ENCODE results near the gene ZNF697.
"Not testable (repeated sequence)": the region's sequence is repeated elsewhere in the genome, so short reads cannot be mapped to it uniquely, and the experiment has no call there.

The ZNF697 gene

DNA sequence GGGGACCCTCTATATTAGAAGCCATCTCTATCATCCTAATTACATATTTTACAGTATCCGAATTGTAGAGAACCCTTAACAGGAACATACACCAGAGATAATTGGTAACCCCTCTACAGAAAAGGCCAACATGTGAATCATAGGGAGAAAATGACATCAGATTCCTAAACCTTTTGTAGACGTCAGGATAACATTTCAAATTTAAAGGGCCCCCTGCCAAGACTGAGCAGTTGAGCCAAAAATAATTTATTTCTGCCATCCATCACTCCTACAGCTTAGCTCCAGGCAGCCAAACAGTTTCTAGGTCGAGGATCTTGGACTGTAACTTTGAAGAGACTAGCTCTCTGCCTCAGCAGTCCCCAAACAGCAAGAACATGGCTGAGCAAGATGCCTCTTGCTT is 21.2 kb downstream of the ZNF697 start:
- no peak for DNase-seq

DNA sequence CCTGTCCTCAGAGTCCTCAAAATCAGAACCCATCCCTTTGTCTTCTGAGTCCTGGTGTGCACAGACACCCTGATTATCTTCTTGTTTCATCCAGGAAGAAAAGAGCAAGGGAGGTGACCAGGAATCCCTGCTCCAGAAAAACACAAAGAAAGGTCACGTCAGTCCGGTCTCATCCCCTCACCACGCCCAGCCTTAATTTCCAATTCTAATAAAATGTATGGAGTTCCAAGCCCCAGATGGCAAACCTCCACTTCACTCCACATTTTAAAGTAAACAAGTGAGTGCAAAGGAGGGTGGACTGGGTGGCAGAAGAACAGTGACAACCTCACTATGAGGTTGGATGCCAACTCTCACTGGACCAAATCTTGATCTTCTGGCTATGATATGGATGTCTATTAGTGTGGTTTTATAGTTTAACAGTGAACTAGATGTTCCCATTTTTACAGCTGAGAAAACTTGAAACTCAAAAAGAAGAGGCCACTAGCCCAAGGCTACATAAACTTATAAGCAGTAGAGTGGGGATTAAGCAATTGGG is 22.0 kb downstream of the ZNF697 start:
- DNase-seq: no peak

DNA sequence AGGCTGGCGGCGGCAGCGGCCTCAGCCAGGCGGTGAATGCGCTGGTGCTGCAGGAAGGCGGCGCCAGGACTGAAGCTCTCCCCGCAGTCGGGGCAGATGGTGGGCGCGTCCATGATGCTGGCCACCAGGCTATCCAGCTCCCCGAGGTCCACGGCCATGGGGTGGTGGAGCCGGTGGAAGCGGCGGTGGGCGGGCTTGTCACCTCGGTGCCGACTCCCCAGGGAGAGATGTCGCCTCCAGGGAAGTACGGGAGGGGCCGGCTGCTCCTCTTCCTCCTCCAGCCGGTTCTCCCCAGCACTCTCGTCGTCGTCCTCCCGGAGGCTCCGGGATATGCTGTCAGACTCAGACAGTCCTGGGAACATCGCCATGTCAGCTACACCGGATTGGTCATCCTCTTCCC is 24.4 kb downstream of the ZNF697 start:
- no peak for DNase-seq

DNA sequence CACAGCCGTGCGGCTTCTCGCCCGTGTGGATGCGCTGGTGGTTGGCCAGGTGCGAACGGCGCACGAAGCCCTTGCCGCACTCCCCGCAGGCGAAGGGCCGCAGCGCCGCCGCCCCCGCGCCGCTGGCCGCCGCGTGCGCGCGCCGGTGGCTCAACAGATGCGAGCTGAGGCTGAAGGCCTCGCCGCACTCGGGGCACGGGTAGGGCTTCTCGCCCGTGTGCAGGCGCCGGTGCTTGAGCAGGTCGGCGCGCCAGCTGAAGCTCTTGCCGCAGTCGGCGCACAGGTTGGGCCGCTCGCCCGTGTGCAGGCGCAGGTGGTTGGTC is 24.9 kb downstream of the ZNF697 start:
- DNase-seq: no peak

DNA sequence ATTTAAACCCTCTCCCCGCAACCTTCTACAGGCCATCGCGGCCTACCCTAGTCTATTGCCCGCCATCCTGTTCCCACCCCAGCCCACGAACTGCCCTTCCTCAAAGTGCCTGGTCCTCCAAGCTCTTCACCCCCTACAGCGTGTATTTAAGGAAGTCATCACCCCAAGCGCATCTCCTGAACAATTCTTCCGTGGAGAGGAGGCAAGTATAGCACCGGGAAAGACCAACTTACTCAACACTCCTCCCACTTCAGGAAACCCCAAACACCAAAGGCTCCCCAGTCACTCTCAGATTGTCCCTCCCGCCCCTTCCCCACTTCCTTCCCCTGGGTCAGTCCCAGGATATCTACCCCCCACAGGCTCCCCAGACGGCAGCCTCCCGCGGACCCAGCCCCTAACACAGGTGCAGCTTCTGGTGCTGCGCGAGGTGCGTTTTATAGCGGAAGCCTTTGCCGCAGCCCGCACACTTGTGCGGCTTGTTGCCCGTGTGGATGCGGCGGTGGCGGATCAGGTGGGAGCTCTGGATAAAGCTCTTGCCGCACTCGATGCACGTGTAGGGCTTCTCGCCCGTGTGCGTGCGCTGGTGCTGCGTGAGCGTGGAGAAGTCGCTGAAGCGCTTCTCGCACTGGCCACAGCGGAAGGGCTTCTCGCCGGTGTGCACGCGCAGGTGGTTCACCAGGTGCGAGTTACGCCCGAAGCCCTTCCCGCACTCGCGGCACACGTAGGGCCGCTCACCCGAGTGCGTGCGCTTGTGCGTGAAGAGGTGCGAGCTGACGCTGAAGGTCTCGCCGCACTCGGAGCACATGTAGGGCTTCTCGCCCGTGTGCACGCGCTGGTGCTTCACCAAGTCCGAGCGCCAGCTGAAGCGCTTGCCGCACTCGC is 25.5 kb downstream of the ZNF697 start:
- no peak for DNase-seq

DNA sequence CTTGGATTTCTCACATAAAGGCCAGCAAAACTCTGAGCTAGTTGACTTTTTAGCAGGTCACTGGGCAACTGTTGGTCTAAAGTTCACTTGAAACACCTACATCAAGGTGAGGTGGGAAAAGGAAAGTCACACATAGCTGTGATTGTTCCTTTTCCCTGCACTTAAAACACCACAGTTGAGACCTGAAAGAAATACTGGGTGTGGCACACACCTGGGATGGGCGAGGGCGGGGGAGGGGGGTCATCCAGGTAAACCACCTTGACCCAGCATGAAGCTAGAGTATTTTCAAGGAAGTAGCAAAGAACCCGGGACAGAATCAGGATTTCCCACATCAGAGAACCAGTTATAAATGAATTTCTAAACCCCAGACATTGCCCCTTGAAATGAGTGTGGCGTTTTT is 26.4 kb downstream of the ZNF697 start:
- DNase-seq: no peak

DNA sequence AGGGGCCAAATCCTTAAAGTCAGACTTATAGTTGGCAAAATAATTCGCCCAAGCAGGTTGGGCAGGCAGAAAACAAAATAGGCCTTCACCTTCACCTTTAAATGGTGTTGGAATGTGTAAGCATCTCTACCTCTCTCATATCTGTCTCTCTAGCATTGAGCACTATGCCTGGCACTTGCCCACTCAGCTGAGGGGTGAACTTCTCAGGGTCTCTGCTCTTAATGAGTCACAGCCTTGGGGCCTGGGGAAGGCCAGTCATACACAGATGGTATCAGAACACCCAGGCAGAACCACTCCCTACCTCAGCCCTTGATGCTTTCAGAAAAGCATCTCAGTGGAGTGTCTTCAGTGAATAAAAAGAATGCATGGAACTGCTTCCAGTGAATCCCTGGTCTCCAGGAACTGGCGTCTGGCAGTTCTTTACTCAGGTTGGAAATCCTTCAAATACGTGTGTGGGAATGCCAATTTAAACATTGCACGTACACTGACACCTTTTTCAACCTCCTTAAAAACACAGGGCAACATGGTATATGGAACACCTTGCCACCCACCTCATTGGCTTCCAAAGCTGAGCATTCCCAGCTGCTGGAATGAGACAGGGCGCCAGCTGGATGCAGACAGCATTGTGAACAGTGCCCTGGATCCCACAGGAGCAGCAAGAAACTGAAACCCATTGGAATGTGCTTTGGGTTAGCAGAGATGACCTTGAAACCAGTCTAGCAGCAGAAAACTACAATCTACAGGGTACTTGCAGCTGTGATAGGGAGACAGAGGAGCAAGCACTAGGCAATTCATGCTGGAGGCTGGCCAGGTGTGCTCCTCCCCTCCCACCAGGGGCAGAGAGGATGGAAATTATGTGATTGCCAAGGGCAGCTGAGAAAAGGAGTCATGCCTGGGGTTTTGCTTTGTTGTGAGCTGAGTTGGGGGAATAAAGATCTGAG is 30.0 kb downstream of the ZNF697 start:
- DNase-seq: peak; percentile 33

DNA sequence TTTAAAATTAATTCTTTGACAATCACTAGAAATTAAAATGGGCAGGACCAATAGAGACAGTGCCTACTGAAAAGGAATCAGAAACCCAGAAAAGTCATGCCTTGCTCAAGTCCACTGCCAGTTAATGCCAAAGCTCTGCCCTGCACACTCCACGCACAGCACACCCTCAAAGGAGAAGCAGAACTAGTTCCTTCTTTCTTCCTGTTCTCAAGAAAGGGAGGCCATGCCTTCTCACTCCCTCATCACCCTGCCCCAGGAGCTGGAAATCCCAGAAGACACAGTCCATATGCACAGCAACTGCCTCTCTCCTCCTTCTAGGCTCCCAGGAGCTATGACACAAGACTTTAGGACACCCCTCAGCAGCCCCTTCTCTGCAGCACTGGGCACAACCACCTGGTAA is 31.3 kb downstream of the ZNF697 start:
- DNase-seq: not testable (repeated sequence)

DNA sequence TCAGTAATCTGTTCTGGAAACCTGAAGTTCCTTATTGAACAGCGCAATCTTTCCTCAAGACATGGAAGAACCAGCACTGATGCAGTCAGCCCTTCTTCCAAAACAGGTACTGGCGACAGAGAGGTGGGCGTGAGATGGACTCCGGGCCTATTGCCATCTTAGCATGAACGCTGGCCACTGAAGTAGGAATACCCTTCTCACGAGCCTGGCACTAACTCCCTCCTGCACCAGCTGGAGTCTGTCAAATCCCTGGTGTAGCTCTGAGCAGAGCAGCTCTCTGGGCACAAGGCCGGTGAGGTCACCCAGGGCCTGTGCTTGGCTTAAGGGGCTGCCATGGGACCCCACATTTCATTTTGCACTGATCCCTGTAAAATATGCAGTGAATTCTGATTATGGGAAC is 33.0 kb downstream of the ZNF697 start:
- not testable (repeated sequence) for DNase-seq

DNA sequence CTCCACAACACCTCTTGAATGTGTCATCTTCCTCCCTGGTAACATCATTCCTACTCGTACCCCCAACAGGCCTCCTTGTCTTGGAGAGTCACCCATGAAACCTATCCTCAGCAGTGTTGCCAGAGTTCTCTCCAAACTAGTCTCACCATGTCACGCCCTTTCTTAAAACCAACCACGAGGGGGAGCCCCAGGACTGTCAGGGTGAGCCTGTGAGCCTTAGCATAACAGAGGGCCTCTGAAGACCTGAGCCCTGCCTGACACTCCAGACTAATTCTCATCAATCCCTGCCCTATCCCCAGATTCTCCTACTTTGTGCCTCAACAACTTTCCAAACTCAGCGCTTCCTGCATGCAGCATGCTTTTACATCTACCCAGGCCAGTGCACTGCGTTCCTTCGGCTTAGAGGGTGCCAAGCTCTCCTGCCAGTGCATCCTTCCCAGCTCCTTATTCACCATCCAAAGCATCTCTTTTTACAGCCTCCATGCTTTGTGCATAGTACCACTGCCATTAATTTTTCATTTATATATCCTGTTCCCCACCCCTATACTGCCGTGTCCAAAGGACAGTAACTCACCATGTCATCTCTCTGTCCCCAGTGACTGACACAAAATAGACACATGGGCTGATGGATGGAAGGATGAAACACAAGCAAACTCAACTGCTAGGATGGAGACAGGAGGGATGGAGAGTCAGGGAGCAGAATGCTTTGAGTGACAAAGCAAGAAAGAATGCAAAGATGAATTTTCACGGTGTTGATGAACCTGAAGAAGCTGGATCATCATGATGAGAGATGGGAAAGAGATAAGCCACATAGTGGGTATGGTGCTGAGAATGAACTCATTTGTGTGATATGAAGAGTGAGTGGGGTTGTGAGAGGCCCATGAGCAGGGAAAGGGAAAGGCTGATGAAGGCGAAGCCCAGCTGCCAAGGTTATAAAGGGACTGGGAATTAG is 34.0 kb downstream of the ZNF697 start:
- DNase-seq: peak; percentile 79

DNA sequence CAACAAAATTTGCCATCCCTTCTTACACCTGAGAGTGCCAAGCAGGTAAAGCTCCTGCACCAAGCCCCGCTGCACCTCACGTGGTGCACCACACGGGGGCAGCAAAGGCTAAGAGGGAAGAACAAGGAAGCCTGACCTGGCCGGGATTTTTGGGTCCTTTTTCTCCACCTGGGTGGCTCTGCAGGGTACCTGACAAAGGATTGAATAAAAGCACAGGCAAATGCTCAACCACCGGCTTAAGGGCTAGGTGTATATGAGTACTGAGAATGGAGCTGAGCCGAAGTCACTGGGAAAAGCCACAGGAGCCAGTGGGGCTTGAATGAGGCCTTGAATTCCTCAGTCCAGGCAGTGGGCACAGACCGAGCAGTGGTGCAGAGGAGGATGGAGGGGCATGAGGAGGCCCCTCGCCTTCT is 36.4 kb downstream of the ZNF697 start:
- DNase-seq: peak; percentile 65

DNA sequence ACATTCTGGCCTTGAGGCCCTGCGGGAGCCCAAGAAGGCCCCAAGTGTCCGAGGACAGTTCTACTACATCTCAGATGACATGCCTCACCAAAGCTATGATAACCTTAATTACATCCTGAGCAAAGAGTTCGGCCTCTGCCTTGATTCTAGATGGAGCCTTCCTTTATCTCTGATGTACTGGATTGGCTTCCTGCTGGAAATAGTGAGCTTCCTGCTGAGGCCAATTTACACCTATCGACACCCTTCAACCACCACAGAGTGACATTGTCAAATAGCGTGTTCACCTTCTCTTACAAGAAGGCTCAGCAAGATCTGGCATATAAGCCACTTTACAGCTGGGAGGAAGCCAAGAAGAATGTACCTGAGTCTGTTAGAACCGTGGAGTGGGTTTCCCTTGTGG is 39.2 kb downstream of the ZNF697 start:
- DNase-seq: not testable (repeated sequence)

DNA sequence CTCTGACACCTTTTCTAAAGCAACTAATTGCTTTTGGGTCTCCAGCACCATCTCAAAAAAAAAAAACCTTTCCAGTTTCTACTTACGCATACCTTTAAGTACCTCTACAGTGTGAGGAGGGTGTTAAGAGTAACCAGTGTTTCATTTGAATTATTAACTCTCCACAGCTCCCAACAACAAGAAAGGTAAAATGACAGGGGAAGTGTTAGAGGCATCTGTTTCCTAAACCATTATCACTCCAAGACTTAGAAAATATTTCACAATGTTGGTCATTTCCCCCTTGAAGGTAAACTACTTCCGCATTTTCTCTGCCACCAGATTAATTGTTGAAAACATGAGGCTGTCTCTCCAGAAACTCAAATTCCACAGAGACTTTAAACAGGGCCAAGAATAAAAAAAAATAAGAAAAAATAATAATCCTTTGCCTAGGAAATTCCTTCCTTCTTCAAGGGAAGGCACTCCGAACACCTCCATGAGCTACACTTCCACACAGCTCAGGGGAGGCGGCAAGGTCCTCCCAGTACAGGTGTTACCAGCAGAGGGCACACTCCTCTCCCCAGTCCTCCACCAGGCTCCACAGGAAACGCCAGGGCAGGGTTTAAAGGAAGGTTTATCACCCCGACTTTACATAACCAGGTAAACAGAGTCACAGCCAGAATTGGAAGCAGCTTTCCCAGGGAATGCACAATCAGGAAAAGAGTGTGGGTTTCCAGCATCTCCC is 40.8 kb downstream of the ZNF697 start:
- not testable (repeated sequence) for DNase-seq

DNA sequence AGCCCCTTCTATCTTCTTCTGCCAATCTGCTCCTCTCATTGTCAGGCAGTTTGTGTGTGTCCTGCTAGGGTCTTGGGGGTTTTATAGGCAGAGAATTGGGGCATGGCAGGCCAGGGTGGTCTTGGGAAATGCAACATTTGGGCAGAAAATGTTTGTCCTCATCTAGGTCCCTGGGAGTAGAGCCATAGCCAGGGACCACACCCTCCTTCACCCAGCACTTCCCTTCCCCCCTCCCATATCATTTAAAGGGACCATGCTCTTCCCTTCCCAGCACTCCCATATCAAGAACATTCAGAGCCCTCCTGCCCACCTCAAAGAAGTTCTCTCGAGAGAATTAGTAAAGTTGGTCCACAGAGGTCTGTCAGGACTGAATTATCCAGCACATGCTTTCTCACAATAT is 41.7 kb downstream of the ZNF697 start:
- no peak for DNase-seq

DNA sequence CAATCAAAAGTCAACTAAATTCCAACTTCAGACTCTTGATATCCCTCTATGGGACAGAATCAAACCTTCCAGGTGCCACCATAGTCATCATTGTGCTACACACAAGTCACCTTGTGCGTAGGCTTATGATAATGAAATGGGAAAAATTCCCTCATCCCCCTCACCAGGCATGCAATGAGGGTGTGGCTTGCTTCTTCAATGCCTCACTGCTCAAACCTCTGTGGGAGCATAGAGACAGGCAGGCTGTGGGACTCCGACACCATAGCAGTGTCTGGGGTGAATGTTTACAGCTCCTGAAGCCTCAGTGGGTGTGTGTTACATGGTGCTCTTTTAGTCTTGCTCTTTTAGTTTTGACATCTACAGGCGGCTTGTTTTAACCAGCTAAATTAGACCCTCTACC is 42.4 kb downstream of the ZNF697 start:
- no peak for DNase-seq

DNA sequence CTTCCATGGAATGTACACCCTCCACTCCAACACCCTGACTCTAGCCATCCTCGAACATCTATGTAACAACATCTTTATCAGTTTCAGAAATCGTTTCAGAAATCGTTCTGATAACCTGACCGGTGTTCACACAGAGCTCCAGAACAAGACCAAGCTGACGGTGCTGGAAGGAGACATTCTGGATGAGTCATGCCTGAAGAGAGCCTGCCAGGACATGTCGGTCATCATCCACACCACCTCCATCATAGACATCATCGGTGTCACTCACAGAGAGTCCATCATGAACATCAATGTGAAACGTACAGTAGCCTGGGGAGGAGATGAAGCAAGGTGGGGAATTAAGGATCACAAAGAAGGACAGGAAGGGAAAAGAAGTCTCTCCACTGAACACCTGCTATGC is 43.0 kb downstream of the ZNF697 start:
- not testable (repeated sequence) for DNase-seq

DNA sequence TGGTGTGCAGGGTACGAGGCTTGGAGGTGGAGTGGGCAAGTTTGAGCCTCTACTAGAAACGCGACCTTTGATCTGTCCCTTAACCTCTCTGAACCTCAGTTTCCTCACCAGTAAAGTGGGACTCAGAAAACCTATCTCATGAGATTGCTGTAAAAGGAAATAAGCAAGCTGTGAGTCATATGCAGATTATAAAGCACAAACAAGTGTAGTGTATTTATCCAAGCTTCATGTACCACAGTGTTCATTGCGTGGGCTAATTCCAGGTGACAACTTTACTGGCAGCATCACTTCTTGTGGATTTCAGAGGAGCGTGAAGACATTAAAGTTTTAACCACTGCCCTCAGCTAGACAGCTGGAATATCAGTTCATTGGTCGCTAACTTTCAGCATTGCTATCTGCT is 44.4 kb downstream of the ZNF697 start:
- no peak for DNase-seq

DNA sequence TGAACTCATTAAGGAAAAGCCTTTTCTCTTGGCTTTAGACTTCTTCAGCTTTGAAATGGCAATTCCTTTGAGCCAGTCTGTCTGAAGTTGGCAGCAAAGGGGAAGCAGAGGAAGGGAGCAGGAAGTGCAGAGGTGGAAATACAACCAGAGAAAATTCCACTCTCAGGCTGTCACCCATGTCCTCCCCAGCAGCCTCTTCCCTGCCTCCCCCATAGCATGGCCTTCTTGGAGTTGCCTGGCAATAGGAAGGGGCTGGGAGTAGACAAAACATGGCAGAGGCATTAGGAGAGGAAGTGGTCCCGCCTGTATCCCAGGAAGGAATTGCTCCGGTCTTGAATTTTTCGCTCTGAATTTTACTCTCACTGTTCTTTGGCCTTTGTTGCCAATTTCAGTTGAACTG is 44.8 kb downstream of the ZNF697 start:
- DNase-seq: not testable (repeated sequence)

DNA sequence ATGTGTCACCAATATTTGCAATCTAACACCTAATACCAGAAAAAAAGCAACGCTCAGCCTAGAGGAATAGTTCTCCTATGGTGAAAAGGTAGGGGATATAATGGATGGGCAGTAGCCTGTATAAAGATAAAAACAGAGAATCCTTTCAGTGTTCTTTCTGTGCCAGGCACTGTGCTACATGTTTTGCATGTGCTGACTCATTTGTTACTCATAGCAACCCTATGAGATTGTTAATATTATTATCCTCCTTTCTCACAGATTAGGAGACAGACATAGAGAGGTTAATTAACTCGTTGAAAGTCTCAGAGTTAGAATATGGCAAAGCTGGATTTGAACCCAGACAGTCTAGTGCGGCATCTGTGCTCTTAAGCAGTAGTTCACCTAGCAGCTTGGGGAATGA is 45.3 kb downstream of the ZNF697 start:
- not testable (repeated sequence) for DNase-seq

DNA sequence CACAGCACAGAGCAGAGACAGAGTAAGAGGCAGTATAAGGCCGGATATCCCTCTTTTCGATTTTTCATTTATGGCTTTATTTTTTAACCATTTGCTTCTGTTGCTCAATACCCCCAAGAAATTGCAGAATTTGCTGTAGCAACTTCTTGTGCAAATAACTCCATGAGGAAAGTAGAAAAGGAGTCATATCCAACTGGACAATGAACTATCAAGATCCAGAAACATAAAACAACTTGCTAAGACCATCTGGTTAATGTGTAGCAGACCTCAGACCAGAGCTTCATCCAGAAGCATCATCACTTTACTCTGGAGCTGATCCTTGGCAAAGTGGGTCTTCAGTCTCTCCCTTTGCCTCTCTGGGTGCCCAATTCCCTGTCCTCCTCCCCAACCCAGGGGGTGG is 45.9 kb downstream of the ZNF697 start:
- no peak for DNase-seq

DNA sequence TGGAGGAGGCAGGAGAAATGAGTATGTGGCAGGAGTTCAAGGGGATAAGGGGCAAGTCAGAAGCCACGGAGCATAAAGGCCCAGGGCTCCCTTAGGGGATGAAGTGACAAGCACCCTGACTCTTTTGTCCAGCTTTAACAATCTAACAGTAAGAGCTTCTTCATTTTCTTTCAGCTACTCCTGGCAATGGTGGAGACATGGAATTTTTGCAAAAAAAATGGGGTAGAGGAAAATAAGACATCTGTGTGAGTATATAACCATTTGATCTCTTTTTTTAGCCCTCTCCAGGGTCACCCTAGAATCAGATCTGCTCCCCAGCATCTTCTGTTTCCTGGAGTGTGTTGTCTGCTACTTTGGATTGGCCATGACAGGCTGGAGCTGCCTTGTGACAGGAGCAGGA is 47.1 kb downstream of the ZNF697 start:
- DNase-seq: no peak

DNA sequence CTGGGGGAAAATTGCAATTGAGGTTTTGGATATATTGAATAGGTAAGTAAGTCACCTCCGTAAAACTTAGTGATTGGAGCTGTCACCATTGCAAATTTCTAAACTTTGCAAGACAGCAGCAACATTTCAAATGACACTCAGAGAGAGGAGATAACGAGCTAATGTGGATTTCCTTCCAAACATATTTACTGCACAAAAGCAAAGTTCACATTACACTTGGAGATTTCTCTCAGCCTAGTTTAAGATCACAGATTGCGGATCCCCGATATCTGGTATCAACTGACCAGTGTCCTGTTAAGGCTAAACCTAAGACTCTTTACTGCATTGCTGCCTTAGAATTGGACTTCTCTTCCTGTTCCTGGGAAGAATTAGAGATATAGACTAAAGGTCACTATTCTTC is 47.5 kb downstream of the ZNF697 start:
- no peak for DNase-seq
